PC-9 (cell line): ENCODE results near the gene RRAGA. TPM values are rescaled to one million over a fixed set of nuclear protein-coding genes. Genes with fewer than 3 reads are reported as not detected.

Experiments used
- Bru-seq: library from RNA; stranded (reverse); fragments of 400-500 nt; gene quantifications from one replicate; lab custom pipeline; 2021; lab: Mats Ljungman, UMichigan
- BruChase-seq, 2 experiments: library from RNA; stranded (reverse); fragments of 400-500 nt; gene quantifications; one replicate each; lab custom pipeline; 2021; lab: Mats Ljungman, UMichigan
- BruUV-seq: library from RNA; stranded (reverse); fragments of 400-500 nt; replicated peaks from 2 replicates; lab custom pipeline; 2021; lab: Mats Ljungman, UMichigan
- CTCF ChIA-PET: fragments of 300-600 bp; sonication (Branson Sonifier 250); formaldehyde crosslinking; loops from one replicate; lab custom pipeline; 2022; ENCODE audit warnings: antibody characterized with exemption; lab: Charles Lee
- POLR2A ChIA-PET: fragments of 300-600 bp; sonication (Branson Sonifier 250); formaldehyde crosslinking; loops from one replicate; lab custom pipeline; 2022; ENCODE audit warnings: antibody characterized with exemption; ENCODE audit not compliant: unreplicated experiment; lab: Charles Lee
- DNase-seq, 2 experiments: peaks; one replicate each; pipeline versions ENCODE4 v3.0.0 to v3.0.0-alpha.2; 2015 to 2022; ENCODE audit warnings: mixed read lengths in 1 of 2
- H2AFZ ChIP-seq: fragments of 200-600 bp; sonication (generic); 2 replicates; pipeline ENCODE4 v1.8.1; 2017; ENCODE audit warnings: antibody characterized with exemption
- H3F3A ChIP-seq: fragments of 200-600 bp; sonication (generic); 2 replicates; pipeline ENCODE4 v1.8.1; 2017; ENCODE audit warnings: antibody characterized with exemption, mild to moderate bottlenecking, low read depth; ENCODE audit not compliant: insufficient read depth
- H3K27ac ChIP-seq: fragments of 200-600 bp; sonication (generic); 2 replicates; pipeline ENCODE4 v1.6.1; 2016; ENCODE audit warnings: mixed run types
- H3K27me3 ChIP-seq: fragments of 200-600 bp; sonication (generic); 2 replicates; pipeline ENCODE4 v1.6.1; 2016; ENCODE audit warnings: low read depth, mixed run types; ENCODE audit not compliant: insufficient read depth
- H3K36me3 ChIP-seq: fragments of 200-600 bp; sonication (generic); 2 replicates; pipeline ENCODE4 v1.6.1; 2016; ENCODE audit warnings: low read depth, mixed run types
- H3K4me1 ChIP-seq: fragments of 200-600 bp; sonication (generic); replicated peaks from 2 replicates; pipeline ENCODE4 v1.6.1; 2016; ENCODE audit warnings: mixed run types; ENCODE audit not compliant: insufficient read depth
- H3K4me2 ChIP-seq: fragments of 200-600 bp; sonication (generic); 2 replicates; pipeline ENCODE4 v1.6.1; 2017; ENCODE audit warnings: mixed run types
- H3K4me3 ChIP-seq: fragments of 200-600 bp; sonication (generic); 2 replicates; pipeline ENCODE4 v1.6.1; 2016; ENCODE audit warnings: mixed run types
- H3K79me2 ChIP-seq: fragments of 200-600 bp; sonication (generic); 2 replicates; pipeline ENCODE4 v1.6.1; 2017; ENCODE audit warnings: low read depth, mixed run types
- H3K9me2 ChIP-seq: fragments of 200-600 bp; sonication (generic); 2 replicates; pipeline ENCODE4 v1.8.1; 2017; ENCODE audit warnings: mild to moderate bottlenecking; ENCODE audit not compliant: insufficient read depth
- H3K9me3 ChIP-seq: fragments of 200-600 bp; sonication (generic); 2 replicates; pipeline ENCODE4 v1.8.1; 2016; ENCODE audit warnings: low read depth; ENCODE audit not compliant: insufficient read depth
- H4K20me1 ChIP-seq: fragments of 200-600 bp; sonication (generic); 2 replicates; pipeline ENCODE4 v1.8.1; 2017; ENCODE audit not compliant: insufficient read depth
- CTCF ChIP-seq: fragments of 200-600 bp; sonication (generic); conservative IDR thresholded peaks from 2 replicates; pipeline ENCODE4 v1.6.1; 2017; ENCODE audit warnings: mixed run types, antibody characterized with exemption, mild to moderate bottlenecking, moderate library complexity
- EZH2 ChIP-seq: fragments of 200-600 bp; sonication (generic); IDR thresholded peaks from 2 replicates; pipeline ENCODE4 v1.8.0; 2017; ENCODE audit warnings: antibody characterized with exemption, low read depth
- intact Hi-C: fragments of 100-400 bp; cut with micrococcal nuclease; formaldehyde crosslinking; loops from one replicate; pipeline ENCODE4 v1.10.0; 2022; ENCODE audit not compliant: unreplicated experiment
- long read RNA-seq: library from polyadenylated mRNA; stranded (forward); transcript quantifications from one replicate; pipeline ENCODE4 v2.0.0, GENCODE V29; 2022
- total RNA-seq: library from RNA; stranded (reverse); gene quantifications from 2 replicates; pipeline ENCODE4 v1.2.3, GENCODE V29; 2021

RRAGA gene
- total RNA-seq (25.2 and 30.1 TPM in 2 replicates), Bru-seq, nascent RNA (percentile 65 among the genes with signal in this experiment), BruChase-seq, experiment 1, labeled RNA remaining after a 2-hour chase (percentile 86 among the genes with signal in this experiment), BruChase-seq, experiment 2, labeled RNA remaining after a 6-hour chase (percentile 97 among the genes with signal in this experiment)
- long read RNA-seq, transcript RRAGA-201 (1 exons, 1,589 nt), result major isoform, 103 of 103 reads
- long read RNA-seq, partial matches to known transcripts, result 0 of 103 reads
- long read RNA-seq, other reads (novel, unspliced or antisense), result 0 of 103 reads

DNA sequence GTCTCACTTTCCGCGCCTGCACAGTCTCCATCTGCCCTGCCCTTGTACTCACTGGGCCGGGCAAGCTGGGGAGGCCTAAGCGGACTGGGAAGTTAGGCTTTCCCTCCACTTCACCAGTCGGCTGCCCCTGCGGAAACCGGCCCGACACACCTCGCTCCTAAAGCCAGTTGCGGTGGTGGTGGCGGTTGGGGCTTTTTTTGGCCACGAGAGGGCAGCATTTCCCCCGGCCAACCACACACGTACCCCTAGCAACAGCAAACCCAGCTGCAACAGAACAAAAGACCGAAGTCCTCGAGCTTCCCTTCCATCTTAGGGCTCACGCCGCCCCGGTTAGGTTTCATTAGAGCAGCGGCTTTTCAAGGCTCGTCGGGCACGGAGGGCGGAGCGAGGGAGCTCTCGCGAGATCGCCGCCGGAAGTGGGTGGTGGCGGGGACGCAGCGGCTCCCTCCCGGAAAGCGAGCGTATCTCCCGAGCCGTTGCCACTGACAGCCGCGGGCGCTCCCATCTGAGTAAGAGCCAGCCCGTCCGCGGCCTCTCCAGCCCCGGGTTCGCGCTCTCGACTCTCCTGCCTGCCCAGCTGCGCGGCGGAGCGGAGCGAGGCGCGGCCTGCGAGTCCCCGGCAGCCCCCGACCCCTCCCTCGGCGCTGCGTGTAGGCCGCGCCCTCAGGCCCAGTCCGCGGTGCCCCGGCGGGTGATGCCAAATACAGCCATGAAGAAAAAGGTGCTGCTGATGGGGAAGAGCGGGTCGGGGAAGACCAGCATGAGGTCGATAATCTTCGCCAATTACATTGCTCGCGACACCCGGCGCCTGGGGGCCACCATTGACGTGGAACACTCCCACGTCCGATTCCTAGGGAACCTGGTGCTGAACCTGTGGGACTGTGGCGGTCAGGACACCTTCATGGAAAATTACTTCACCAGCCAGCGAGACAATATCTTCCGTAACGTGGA lies at the start of gene RRAGA:
TSS of gene RRAGA (plus strand) at position 462 of the 951 bp plus-strand sequence. CDS start at position 695, 233 bp downstream.
- TF ChIP-seq EZH2 (no peak), CTCF (peak; percentile 83)

GRCh38 chr9:19000133-19000532 lies 49.1 kb upstream of the RRAGA start:
- no peaks in the 10 kb centered on the region for H3F3A ChIP-seq
- no TSS peak for BruUV-seq
- DNase-seq, result no peak
- no peaks in the 10 kb centered on the region for H3K79me2 ChIP-seq
- no peaks in the 10 kb centered on the region for H4K20me1 ChIP-seq
- H3K4me2 ChIP-seq, result no peak overlapping the region
- H3K27ac ChIP-seq, result no peak overlapping the region
- TF ChIP-seq EZH2 (no peak), CTCF (no peak)
- H3K36me3 ChIP-seq, result no peaks in the 10 kb centered on the region
- CTCF ChIA-PET, result no interaction called here
- H3K9me2 ChIP-seq, result no peaks in the 10 kb centered on the region
- intact Hi-C loops, result no loop called here
- no peaks in the 10 kb centered on the region for H3K4me1 ChIP-seq
- H2AFZ ChIP-seq, result no peak overlapping the region
- POLR2A ChIA-PET, result no interaction called here
- no peak overlapping the region for H3K4me3 ChIP-seq
- H3K9me3 ChIP-seq, result no peaks in the 10 kb centered on the region
- peaks cover 20% of the 10 kb centered on the region for H3K27me3 ChIP-seq

More for the DNA sequence above, at the start of gene RRAGA:
- Histone ChIP-seq H3K27ac (peak within 1 kb of the TSS; percentile 78), H3K36me3 (no peaks in the 10 kb centered on the region), H4K20me1 (no peaks in the 10 kb centered on the region), H3K4me2 (peak within 1 kb of the TSS; percentile 91), H3K79me2 (peaks cover 24% of the 10 kb centered on the region), H3K9me3 (no peaks in the 10 kb centered on the region), H3K4me1 (peaks cover 24% of the 10 kb centered on the region), H3F3A (peaks cover 16% of the 10 kb centered on the region), H3K27me3 (no peaks in the 10 kb centered on the region), H3K4me3 (peak within 1 kb of the TSS; percentile 92), H2AFZ (peak within 1 kb of the TSS; percentile 96), H3K9me2 (no peaks in the 10 kb centered on the region)
- peak; percentile 84 to 90 for DNase-seq
- intact Hi-C loops, result loop anchor here (1.0 to 5.0 kb wide), 3 partner anchors 53 to 408 kb away; partner anchors contain the start of gene HAUS6
- no TSS peak for BruUV-seq
- ChIA-PET CTCF (interaction anchor here (0.7 to 1.0 kb wide), 3 partner anchors 131 to 416 kb away, joined by 3 to 6 read pairs (median 3); no protein-coding TSS in a partner anchor), POLR2A (interaction anchor here (0.5 to 0.6 kb wide), 3 partner anchors 163 to 589 kb away, joined by 4 to 8 read pairs (median 7); partner anchors contain the start of gene RPS6)

DNA sequence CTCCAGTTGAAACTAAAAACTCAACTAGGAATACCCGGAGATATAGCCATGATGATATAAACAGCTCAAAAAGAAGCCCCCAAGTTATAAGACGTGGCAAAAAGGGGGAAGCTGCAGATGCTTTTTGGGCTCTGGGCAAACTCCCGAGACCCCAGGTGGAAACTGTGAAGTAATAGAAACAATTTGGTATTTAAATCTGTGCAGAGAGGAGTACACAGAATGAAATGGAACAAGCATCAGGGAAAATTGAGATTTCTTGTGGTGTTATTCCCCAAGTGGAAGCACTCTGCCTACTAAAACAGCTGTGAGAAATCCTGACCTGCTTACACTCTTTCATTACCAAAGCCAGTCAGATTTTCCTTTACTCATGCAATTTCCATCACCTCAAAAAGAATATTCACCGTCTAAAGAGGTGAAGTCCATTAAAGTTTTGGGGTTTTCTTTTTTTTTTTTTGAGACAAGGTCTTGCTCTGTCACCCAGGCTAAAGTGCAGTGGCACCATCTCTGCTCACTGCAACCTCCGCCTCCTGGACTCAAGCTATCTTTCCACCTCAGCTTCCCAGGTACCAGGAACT lies 39.7 kb upstream of the RRAGA start:
- Histone ChIP-seq H3K79me2 (no peaks in the 10 kb centered on the region), H3F3A (no peaks in the 10 kb centered on the region), H3K4me2 (no peak overlapping the region), H2AFZ (no peak overlapping the region), H3K36me3 (no peaks in the 10 kb centered on the region), H3K4me3 (no peak overlapping the region), H3K4me1 (no peaks in the 10 kb centered on the region), H3K9me3 (no peaks in the 10 kb centered on the region), H3K27me3 (peaks cover 8% of the 10 kb centered on the region; the same call in 1 of the 2 replicates), H3K27ac (no peak overlapping the region), H4K20me1 (no peaks in the 10 kb centered on the region), H3K9me2 (no peaks in the 10 kb centered on the region)
- BruUV-seq, result no TSS peak
- intact Hi-C loops, result no loop called here
- CTCF ChIA-PET, result no interaction called here
- no peak for DNase-seq
- TF ChIP-seq CTCF, result no peak
- no peak for TF ChIP-seq EZH2
- POLR2A ChIA-PET, result no interaction called here
